OCI-LY7 (cell line): ENCODE measurements around the gene CPNE4.

ENCODE experiments used
- EZH2phosphoT487 ChIP-seq: fragments of 200-600 bp; sonication (generic); IDR thresholded peaks from 2 replicates; pipeline ENCODE4 v1.6.1; 2018; ENCODE audit warnings: low read depth, borderline replicate concordance, mild to moderate bottlenecking, mixed run types, antibody characterized with exemption, low read length, moderate library complexity, mixed read lengths
- TF ChIP-seq, protein P1 (sequence below): fragments of 200-600 bp; sonication (generic); conservative IDR thresholded peaks from 2 replicates; pipeline ENCODE4 v1.5.1; 2014; ENCODE audit warnings: mild to moderate bottlenecking, antibody characterized with exemption, low read length, moderate library complexity, mixed read lengths

- TF ChIP-seq, protein P1, sequence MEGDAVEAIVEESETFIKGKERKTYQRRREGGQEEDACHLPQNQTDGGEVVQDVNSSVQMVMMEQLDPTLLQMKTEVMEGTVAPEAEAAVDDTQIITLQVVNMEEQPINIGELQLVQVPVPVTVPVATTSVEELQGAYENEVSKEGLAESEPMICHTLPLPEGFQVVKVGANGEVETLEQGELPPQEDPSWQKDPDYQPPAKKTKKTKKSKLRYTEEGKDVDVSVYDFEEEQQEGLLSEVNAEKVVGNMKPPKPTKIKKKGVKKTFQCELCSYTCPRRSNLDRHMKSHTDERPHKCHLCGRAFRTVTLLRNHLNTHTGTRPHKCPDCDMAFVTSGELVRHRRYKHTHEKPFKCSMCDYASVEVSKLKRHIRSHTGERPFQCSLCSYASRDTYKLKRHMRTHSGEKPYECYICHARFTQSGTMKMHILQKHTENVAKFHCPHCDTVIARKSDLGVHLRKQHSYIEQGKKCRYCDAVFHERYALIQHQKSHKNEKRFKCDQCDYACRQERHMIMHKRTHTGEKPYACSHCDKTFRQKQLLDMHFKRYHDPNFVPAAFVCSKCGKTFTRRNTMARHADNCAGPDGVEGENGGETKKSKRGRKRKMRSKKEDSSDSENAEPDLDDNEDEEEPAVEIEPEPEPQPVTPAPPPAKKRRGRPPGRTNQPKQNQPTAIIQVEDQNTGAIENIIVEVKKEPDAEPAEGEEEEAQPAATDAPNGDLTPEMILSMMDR = no peak
- TF ChIP-seq EZH2phosphoT487 = no peak
These were observed 38.9 kb downstream of the CPNE4 start for GRCh38 chr3:131995891-131996290.
